GM21447 (cell line): ENCODE data around the gene SCNN1B.

Source experiments
- ATAC-seq: cut with Tn5 transposase; IDR thresholded peaks from one replicate; pipeline ENCODE4 v1.9.1; 2021; ENCODE audit not compliant: unreplicated experiment

SCNN1B gene

GRCh38 chr16:23406024-23406423 lies 103.9 kb downstream of the SCNN1B start:
- ATAC-seq = no peak

GRCh38 chr16:23406546-23407240 lies 104.6 kb downstream of the SCNN1B start:
- ATAC-seq = no peak

- no peak for ATAC-seq
These were observed 105.5 kb downstream of the SCNN1B start for GRCh38 chr16:23407436-23408127.

GRCh38 chr16:23408242-23408822 lies 106.2 kb downstream of the SCNN1B start:
- ATAC-seq = no peak

GRCh38 chr16:23408823-23409298 lies 106.8 kb downstream of the SCNN1B start:
- ATAC-seq = no peak

GRCh38 chr16:23409522-23409921 lies 107.4 kb downstream of the SCNN1B start:
- no peak for ATAC-seq

- ATAC-seq = no peak
These were observed 108.1 kb downstream of the SCNN1B start for GRCh38 chr16:23410176-23410575.

GRCh38 chr16:23414731-23415130 lies 112.6 kb downstream of the SCNN1B start:
- ATAC-seq = no peak

- no peak for ATAC-seq
These were observed 114.7 kb downstream of the SCNN1B start for GRCh38 chr16:23416816-23417215.

- ATAC-seq = no peak
These were observed 117.9 kb downstream of the SCNN1B start for GRCh38 chr16:23420011-23420410.

- no peak for ATAC-seq
These were observed 121.5 kb downstream of the SCNN1B start for GRCh38 chr16:23423496-23424049.

GRCh38 chr16:23424292-23424958 lies 122.3 kb downstream of the SCNN1B start:
- no peak for ATAC-seq

GRCh38 chr16:23428351-23428750 lies 126.2 kb downstream of the SCNN1B start:
- ATAC-seq = no peak
